ENCODE data around the gene STAT5A. TPM values are rescaled to one million over a fixed set of nuclear protein-coding genes. Genes with fewer than 3 reads are reported as not detected.

STAT5A gene
- total RNA-seq, 1 donor from 2014 or later, result 0.77 TPM

GRCh38 chr17:42313773-42314566, 25.7 kb downstream of the STAT5A start:
- H3K27me3 Mint-ChIP-seq (ENCODE audit: low read depth, unreplicated experiment), result no peaks in the 10 kb centered on the region
- H3K4me3 Mint-ChIP-seq (ENCODE audit: unreplicated experiment), result no peak overlapping the region
- TF ChIP-seq, protein P1, sequence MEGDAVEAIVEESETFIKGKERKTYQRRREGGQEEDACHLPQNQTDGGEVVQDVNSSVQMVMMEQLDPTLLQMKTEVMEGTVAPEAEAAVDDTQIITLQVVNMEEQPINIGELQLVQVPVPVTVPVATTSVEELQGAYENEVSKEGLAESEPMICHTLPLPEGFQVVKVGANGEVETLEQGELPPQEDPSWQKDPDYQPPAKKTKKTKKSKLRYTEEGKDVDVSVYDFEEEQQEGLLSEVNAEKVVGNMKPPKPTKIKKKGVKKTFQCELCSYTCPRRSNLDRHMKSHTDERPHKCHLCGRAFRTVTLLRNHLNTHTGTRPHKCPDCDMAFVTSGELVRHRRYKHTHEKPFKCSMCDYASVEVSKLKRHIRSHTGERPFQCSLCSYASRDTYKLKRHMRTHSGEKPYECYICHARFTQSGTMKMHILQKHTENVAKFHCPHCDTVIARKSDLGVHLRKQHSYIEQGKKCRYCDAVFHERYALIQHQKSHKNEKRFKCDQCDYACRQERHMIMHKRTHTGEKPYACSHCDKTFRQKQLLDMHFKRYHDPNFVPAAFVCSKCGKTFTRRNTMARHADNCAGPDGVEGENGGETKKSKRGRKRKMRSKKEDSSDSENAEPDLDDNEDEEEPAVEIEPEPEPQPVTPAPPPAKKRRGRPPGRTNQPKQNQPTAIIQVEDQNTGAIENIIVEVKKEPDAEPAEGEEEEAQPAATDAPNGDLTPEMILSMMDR (IDR thresholded peaks at IDR 0.05; ENCODE audit: insufficient read depth, low read depth, low read length), result no peak
- TF ChIP-seq EZH2 (IDR thresholded peaks at IDR 0.05; ENCODE audit: insufficient read depth, low read length), result no peak
- H3K9me3 ChIP-seq (ENCODE audit: insufficient read depth, low read depth, low read length), result no peaks in the 10 kb centered on the region
- no peak overlapping the region for H3K27ac Mint-ChIP-seq (ENCODE audit: unreplicated experiment)
- H3K79me2 ChIP-seq (ENCODE audit: insufficient read depth, low read length), result no peaks in the 10 kb centered on the region
- H3K4me1 ChIP-seq (ENCODE audit: insufficient read depth, low read length), result peaks cover 6% of the 10 kb centered on the region
- H3K36me3 Mint-ChIP-seq (ENCODE audit: low read depth, unreplicated experiment), result peaks cover 20% of the 10 kb centered on the region
- DNase-seq (ENCODE audit: low read depth) (no peak), FAIRE-seq (no peak)
- H3K4me3 ChIP-seq (ENCODE audit: insufficient read depth, low read depth, low read length), result no peak overlapping the region
- no peaks in the 10 kb centered on the region for H3K27me3 ChIP-seq (ENCODE audit: insufficient read depth, low read length)
- H3K36me3 ChIP-seq (ENCODE audit: insufficient read depth, low read length), result peaks cover 17% of the 10 kb centered on the region
- H3K27ac ChIP-seq (ENCODE audit: low read depth, low read length), result no peak overlapping the region
- H4K20me1 ChIP-seq (ENCODE audit: insufficient read depth, low read length), result peaks cover 16% of the 10 kb centered on the region
- H3K9me3 Mint-ChIP-seq (ENCODE audit: unreplicated experiment), result no peaks in the 10 kb centered on the region
- H3K9ac ChIP-seq (ENCODE audit: low read length), result no peak overlapping the region
- H2AFZ ChIP-seq (ENCODE audit: low read depth, low read length), result no peak overlapping the region
- no peak overlapping the region for H3K4me2 ChIP-seq (ENCODE audit: low read length)
- H3K4me1 Mint-ChIP-seq (ENCODE audit: low read depth, unreplicated experiment), result peaks cover 9% of the 10 kb centered on the region

GRCh38 chr17:42315402-42316156, 27.3 kb downstream of the STAT5A start:
- Histone ChIP-seq H3K27me3 (ENCODE audit: insufficient read depth, low read length) (no peaks in the 10 kb centered on the region), H3K9me3 (ENCODE audit: insufficient read depth, low read depth, low read length) (no peaks in the 10 kb centered on the region), H2AFZ (ENCODE audit: low read depth, low read length) (no peak overlapping the region), H3K4me2 (ENCODE audit: low read length) (no peak overlapping the region), H4K20me1 (ENCODE audit: insufficient read depth, low read length) (peaks cover 16% of the 10 kb centered on the region), H3K27ac (ENCODE audit: low read depth, low read length) (no peak overlapping the region), H3K9ac (ENCODE audit: low read length) (no peak overlapping the region), H3K4me1 (ENCODE audit: insufficient read depth, low read length) (peaks cover 15% of the 10 kb centered on the region), H3K4me3 (ENCODE audit: insufficient read depth, low read depth, low read length) (no peak overlapping the region), H3K36me3 (ENCODE audit: insufficient read depth, low read length) (peaks cover 17% of the 10 kb centered on the region), H3K79me2 (ENCODE audit: insufficient read depth, low read length) (no peaks in the 10 kb centered on the region)
- DNase-seq (ENCODE audit: low read depth) (no peak), FAIRE-seq (no peak)
- Mint-ChIP-seq H3K27me3 (ENCODE audit: low read depth, unreplicated experiment) (no peaks in the 10 kb centered on the region), H3K9me3 (ENCODE audit: unreplicated experiment) (no peaks in the 10 kb centered on the region), H3K4me3 (ENCODE audit: unreplicated experiment) (no peak overlapping the region), H3K27ac (ENCODE audit: unreplicated experiment) (no peak overlapping the region), H3K36me3 (ENCODE audit: low read depth, unreplicated experiment) (peaks cover 17% of the 10 kb centered on the region), H3K4me1 (ENCODE audit: low read depth, unreplicated experiment) (peaks cover 19% of the 10 kb centered on the region)
- TF ChIP-seq, protein P1 (IDR thresholded peaks at IDR 0.05; ENCODE audit: insufficient read depth, low read depth, low read length), result no peak
- TF ChIP-seq EZH2 (IDR thresholded peaks at IDR 0.05; ENCODE audit: insufficient read depth, low read length), result no peak

All from astrocyte (in vitro differentiated cells and primary cell).